ENCODE data around the gene INPP5D. TPM values are rescaled to one million over a fixed set of nuclear protein-coding genes. Genes with fewer than 3 reads are reported as not detected.

Gene INPP5D
- total and polyA plus RNA-seq, 3 donors from 2014 or later: 5.7 to 12.7 (median 11.2) TPM

GRCh38 chr2:233236820-233237589 is 176.9 kb downstream of the INPP5D start:
- Histone ChIP-seq H3K4me3 (no peak overlapping the region), H3K27me3 (no peaks in the 10 kb centered on the region), H3K4me1 (no peaks in the 10 kb centered on the region), H3K36me3 (ENCODE audit: low read depth, missing control alignments) (no peaks in the 10 kb centered on the region), H3K9me3 (no peaks in the 10 kb centered on the region), H3K27ac (no peak overlapping the region)
- 74 to 84% methylated on average over 7 of the region's 7 CpGs for WGBS, 2 donors
- TF ChIP-seq POLR2A (IDR thresholded peaks at IDR 0.05) (no peak), CTCF (IDR thresholded peaks at IDR 0.05) (no peak)
- no peak for DNase-seq
- intact Hi-C loops (cut with DNase I; ENCODE audit: low total_unique reads): no loop called here

- no peak for TF ChIP-seq POLR2A (IDR thresholded peaks at IDR 0.05)
- no peak for TF ChIP-seq CTCF (IDR thresholded peaks at IDR 0.05)
- 77 to 91% methylated on average over 2 of the region's 2 CpGs for WGBS, 2 donors
- H3K36me3 ChIP-seq (ENCODE audit: low read depth, missing control alignments): no peaks in the 10 kb centered on the region
- no peak overlapping the region for H3K27ac ChIP-seq
- intact Hi-C loops (cut with DNase I; ENCODE audit: low total_unique reads): no loop called here
- H3K9me3 ChIP-seq: no peaks in the 10 kb centered on the region
- no peaks in the 10 kb centered on the region for H3K4me1 ChIP-seq
- no peaks in the 10 kb centered on the region for H3K27me3 ChIP-seq
- no peak for DNase-seq
- no peak overlapping the region for H3K4me3 ChIP-seq
These were observed 180.8 kb downstream of the INPP5D start for GRCh38 chr2:233240897-233241296.

GRCh38 chr2:233241803-233242202 is 181.7 kb downstream of the INPP5D start:
- Histone ChIP-seq H3K27me3 (no peaks in the 10 kb centered on the region), H3K27ac (no peak overlapping the region), H3K4me1 (no peaks in the 10 kb centered on the region), H3K36me3 (ENCODE audit: low read depth, missing control alignments) (no peaks in the 10 kb centered on the region), H3K9me3 (no peaks in the 10 kb centered on the region), H3K4me3 (no peak overlapping the region)
- WGBS, 2 donors: 71 to 90% methylated on average over 3 of the region's 3 CpGs
- no peak for DNase-seq
- no peak for TF ChIP-seq POLR2A (IDR thresholded peaks at IDR 0.05)
- TF ChIP-seq CTCF (IDR thresholded peaks at IDR 0.05): no peak
- intact Hi-C loops (cut with DNase I; ENCODE audit: low total_unique reads): no loop called here

DNA sequence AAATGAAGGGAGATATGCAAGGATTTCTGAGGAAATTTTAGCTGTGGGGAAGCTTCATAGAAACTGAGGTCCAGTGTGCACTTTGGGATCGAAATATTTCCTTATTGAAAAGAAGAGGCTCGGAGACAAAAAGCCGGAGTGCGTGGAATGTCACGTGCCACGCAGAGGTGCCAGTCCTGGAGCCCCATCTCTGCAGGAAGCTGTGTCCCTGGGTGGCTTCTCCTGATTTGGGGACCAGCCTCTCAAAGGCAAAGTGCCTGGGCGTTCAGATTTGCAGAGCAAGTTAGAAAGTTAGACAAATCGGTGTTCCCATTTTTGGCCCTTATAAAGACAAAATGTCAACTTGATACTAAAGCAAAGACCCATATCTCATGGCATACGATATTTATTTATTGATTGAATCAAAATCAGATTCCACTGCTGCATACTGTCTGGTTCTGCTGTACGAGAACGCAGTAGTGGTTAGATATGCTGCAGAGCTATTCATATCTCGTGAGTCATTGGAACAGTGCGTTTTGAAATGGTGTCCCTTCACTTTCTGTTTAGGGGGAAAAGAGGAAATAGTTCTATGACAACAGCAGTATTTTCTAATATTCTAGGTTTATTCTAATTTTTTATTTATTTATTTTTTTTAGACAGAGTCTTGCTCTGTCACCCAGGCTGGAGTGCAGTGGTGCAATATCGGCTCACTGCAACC is 182.2 kb downstream of the INPP5D start:
- H3K27ac ChIP-seq: no peak overlapping the region
- no peak for DNase-seq
- WGBS, 2 donors: 76 to 81% methylated on average over 14 of the region's 14 CpGs

More for the DNA sequence above, 182.2 kb downstream of the INPP5D start:
- Histone ChIP-seq H3K4me1 (no peaks in the 10 kb centered on the region), H3K9me3 (no peaks in the 10 kb centered on the region), H3K27me3 (no peaks in the 10 kb centered on the region), H3K4me3 (no peak overlapping the region), H3K36me3 (ENCODE audit: low read depth, missing control alignments) (no peaks in the 10 kb centered on the region)
- intact Hi-C loops (cut with DNase I; ENCODE audit: low total_unique reads): no loop called here
- TF ChIP-seq CTCF (IDR thresholded peaks at IDR 0.05) (no peak), POLR2A (IDR thresholded peaks at IDR 0.05) (no peak)

Measured in testis (tissue), 3 donors.